HepG2 (cell line): ENCODE measurements around the gene LEMD1. TPM values are rescaled to one million over a fixed set of nuclear protein-coding genes. Genes with fewer than 3 reads are reported as not detected.

Experiments used
- ATAC-seq: fragments of 200-7000 bp; cut with Tn5 transposase; 3 replicates; pipeline ENCODE4 v1.9.1; 2020; ENCODE audit warnings: mild to moderate bottlenecking, moderate library complexity
- BruUV-seq: library from RNA; stranded (reverse); fragments of 400-500 nt; replicated peaks from 2 replicates; lab custom pipeline; 2021; lab: Mats Ljungman, UMichigan
- CTCF ChIA-PET: fragments of 300-600 bp; formaldehyde crosslinking; extraction: SDS; loops from one replicate; lab custom pipeline; 2021; ENCODE audit warnings: low total read pairs, inconsistent platforms, low intra/inter-chr PET ratio; lab: Yijun Ruan, JAX
- POLR2A ChIA-PET: fragments of 350-600 bp; sonication (Branson Sonifier 250); formaldehyde crosslinking; loops from one replicate; lab custom pipeline; 2020; ENCODE audit warnings: antibody characterized with exemption, inconsistent platforms; lab: Yijun Ruan, JAX
- DNase-seq: peaks from one replicate; pipeline ENCODE4 v3.0.0-alpha.2; 2015; ENCODE audit warnings: low spot score
- FAIRE-seq: peaks from 3 replicates; lab custom pipeline; 2011; peaks lifted over from hg19 to GRCh38; lab: Jason Lieb, UNC
- H2AFZ ChIP-seq: one replicate; pipeline ENCODE4 v1.6.1; 2011; ENCODE audit warnings: low read length, inconsistent platforms
- H3K27ac ChIP-seq: fragments of 300-600 bp; 3 replicates; pipeline ENCODE4 v1.8.0; 2011; ENCODE audit warnings: mixed run types, mild to moderate bottlenecking, mixed read lengths, low read length, inconsistent platforms; ENCODE audit not compliant: insufficient read depth; ENCODE audit errors: extremely low read length
- H3K27me3 ChIP-seq, 2 experiments: fragments of 200-600 bp in 1 of 2; 2 replicates in 1 of 2; 3 replicates in 1 of 2; pipeline versions ENCODE4 v1.6.0 to v1.8.0; 2011; ENCODE audit warnings: low read length in 2 of 2, mild to moderate bottlenecking in 2 of 2, moderate library complexity in 2 of 2, inconsistent platforms in 1 of 2; ENCODE audit not compliant: insufficient read depth in 2 of 2, control insufficient read depth in 1 of 2
- H3K36me3 ChIP-seq, 2 experiments: fragments of 200-600 bp in 1 of 2; replicated peaks in 1 of 2; 2 replicates in 1 of 2; 3 replicates in 1 of 2; pipeline versions ENCODE4 v1.5.1 to v1.8.0; 2011; ENCODE audit warnings: low read length in 2 of 2, inconsistent platforms in 1 of 2; ENCODE audit not compliant: insufficient read depth in 2 of 2, control insufficient read depth in 1 of 2
- H3K4me1 ChIP-seq: 2 replicates; pipeline ENCODE4 v1.5.1; 2012; ENCODE audit warnings: low read length, inconsistent platforms; ENCODE audit not compliant: insufficient read depth
- H3K4me2 ChIP-seq: 2 replicates; pipeline ENCODE4 v1.6.0; 2011; ENCODE audit warnings: low read depth, low read length, inconsistent platforms
- H3K4me3 ChIP-seq, 3 experiments: fragments of 200-600 bp in 1 of 3; sonication (generic), shearing (Covaris generic) in 1 of 3; replicated peaks in 1 of 3; 2 replicates each; pipeline ENCODE4 v1.5.1; 2011 to 2016; ENCODE audit warnings: low read length in 3 of 3, inconsistent platforms in 2 of 3, low read depth in 2 of 3, mild to moderate bottlenecking in 2 of 3, control low read depth in 1 of 3, mixed read lengths in 1 of 3; ENCODE audit not compliant: insufficient read depth in 1 of 3
- H3K79me2 ChIP-seq: one replicate; pipeline ENCODE4 v1.6.1; 2011; ENCODE audit warnings: low read length, inconsistent platforms; ENCODE audit not compliant: insufficient read depth
- H3K9ac ChIP-seq: 2 replicates; pipeline ENCODE4 v1.6.0; 2011; ENCODE audit warnings: mild to moderate bottlenecking, low read depth, low read length, inconsistent platforms; ENCODE audit not compliant: insufficient read depth
- H3K9me3 ChIP-seq: 2 replicates; pipeline ENCODE4 v1.5.1; 2012; ENCODE audit warnings: mild to moderate bottlenecking, low read length
- H4K20me1 ChIP-seq: 2 replicates; pipeline ENCODE4 v1.6.0; 2011; ENCODE audit warnings: inconsistent platforms, mild to moderate bottlenecking, low read length, moderate library complexity; ENCODE audit not compliant: insufficient read depth
- AGO2 ChIP-seq: fragments of 200-400 bp; formaldehyde crosslinking; optimal IDR thresholded peaks from 2 replicates; pipeline ENCODE3; 2017; ENCODE audit warnings: mild to moderate bottlenecking, low read depth, low read length, moderate library complexity
- PRMT3 ChIP-seq: sonication (generic); formaldehyde crosslinking; IDR thresholded peaks from 2 replicates; pipeline ENCODE4 v1.8.1; 2022; ENCODE audit warnings: low read depth, mild to moderate bottlenecking, moderate library complexity, missing genetic modification reagents, borderline replicate concordance
- RXRB ChIP-seq: IDR thresholded peaks from 2 replicates; pipeline ENCODE4 v1.6.1; 2016; ENCODE audit warnings: borderline replicate concordance, missing genetic modification reagents, missing compliant biosample characterization
- SMAD9 ChIP-seq: sonication (generic); formaldehyde crosslinking; IDR thresholded peaks from 2 replicates; pipeline ENCODE4 v1.5.1; 2020; ENCODE audit warnings: mild to moderate bottlenecking, missing genetic modification reagents
- SMARCE1 ChIP-seq: fragments of 450-650 bp; IDR thresholded peaks from 2 replicates; pipeline ENCODE4 v1.6.1; 2017; ENCODE audit warnings: borderline replicate concordance
- SP1 ChIP-seq, 2 experiments: fragments of 450-650 bp in 1 of 2; sonication (generic) in 1 of 2; formaldehyde crosslinking in 1 of 2; IDR thresholded peaks; 2 replicates each; pipeline versions ENCODE4 v1.4.0 to v1.6.1; 2016 to 2020; ENCODE audit warnings: missing genetic modification reagents in 1 of 2
- UBTF ChIP-seq: sonication (generic); formaldehyde crosslinking; IDR thresholded peaks from 2 replicates; pipeline ENCODE4 v1.4.0; 2020; ENCODE audit warnings: mild to moderate bottlenecking, missing genetic modification reagents
- ZBTB10 ChIP-seq: sonication (generic); formaldehyde crosslinking; IDR thresholded peaks from 2 replicates; pipeline ENCODE4 v1.4.0; 2020; ENCODE audit warnings: missing genetic modification reagents, borderline replicate concordance
- ZBTB2 ChIP-seq: sonication (generic); formaldehyde crosslinking; IDR thresholded peaks from 2 replicates; pipeline ENCODE4 v1.8.0; 2022; ENCODE audit warnings: low read depth, missing genetic modification reagents
- ZFP91 ChIP-seq: sonication (generic); formaldehyde crosslinking; IDR thresholded peaks from 2 replicates; pipeline ENCODE4 v1.9.0; 2022; ENCODE audit warnings: missing genetic modification reagents, mild to moderate bottlenecking, borderline replicate concordance
- ZNF33A ChIP-seq: sonication (generic); formaldehyde crosslinking; IDR thresholded peaks from 2 replicates; pipeline ENCODE4 v1.5.1; 2020; ENCODE audit warnings: missing genetic modification reagents, mild to moderate bottlenecking, moderate library complexity, borderline replicate concordance
- ZNF879 ChIP-seq: sonication (generic); formaldehyde crosslinking; IDR thresholded peaks from 2 replicates; pipeline ENCODE4 v1.8.1; 2023; ENCODE audit warnings: missing genetic modification reagents
- ZSCAN21 ChIP-seq: sonication (generic); formaldehyde crosslinking; IDR thresholded peaks from 2 replicates; pipeline ENCODE4 v1.8.0; 2022; ENCODE audit warnings: mild to moderate bottlenecking, missing genetic modification reagents, moderate library complexity, borderline replicate concordance
- WGBS: methylation state at CpG from one replicate; pipeline ENCODE4 v1.1.6; 2017; ENCODE audit warnings: low lambda C conversion rate; 5-methylcytosine and 5-hydroxymethylcytosine counted together
- in situ Hi-C: cut with HindIII; loops from 2 replicates; pipeline ENCODE4 v1.10.0; 2017; ENCODE audit warnings: low pct_unique_long_range_greater_than_20kb; ENCODE audit not compliant: extremely low pct_ligation_motif_present
- intact Hi-C: fragments of 100-400 bp; cut with micrococcal nuclease; formaldehyde crosslinking; loops from one replicate; pipeline ENCODE4 v1.10.0; 2022; ENCODE audit not compliant: unreplicated experiment
- polyA plus RNA-seq, 8 experiments: library from polyadenylated mRNA; depleted of rRNA in 3 of 8; stranded (reverse) in 7 of 8; unstranded in 1 of 8; fragments of >200 nt; fragmentation: Illumina TruSeq in 4 of 8; extraction: Trizol in 4 of 8; gene quantifications; 2 replicates each; pipeline versions ENCODE4 v1.2.1 to v1.2.3, GENCODE V29; 2011 to 2016; ENCODE audit warnings: low read depth in 4 of 8, missing spikeins in 1 of 8, mixed read lengths in 1 of 8; ENCODE audit not compliant: insufficient read depth in 1 of 8
- total RNA-seq, 5 experiments: library from RNA; depleted of rRNA; stranded (reverse); fragments of >200 nt; fragmentation: Illumina TruSeq; extraction: Trizol; gene quantifications; 2 replicates each; pipeline ENCODE4 v1.2.3, GENCODE V29; 2016; ENCODE audit warnings: low read depth in 1 of 5

LEMD1 gene
- total and polyA plus RNA-seq, 2 of the 13 experiments (the other 11 are each of a cell fraction or from before 2014, with no cell fraction given): 1.4 to 2.3 TPM

- POLR2A ChIA-PET: interaction anchor here (1.3 to 6.2 kb wide), 3 partner anchors 7 to 38 kb away, joined by 3 to 95 read pairs (median 20); no protein-coding TSS in a partner anchor
- CTCF ChIA-PET: no interaction called here
- Histone ChIP-seq H3K9ac (peak overlapping the region; percentile 85), H3K4me2 (peak overlapping the region; percentile 95), H3K27me3 (peaks cover 0 to 2% of the 10 kb centered on the region in 2 experiments; a peak in 1 of 5 replicates), H2AFZ (no peak overlapping the region), H3K79me2 (peaks cover 24% of the 10 kb centered on the region), H3K36me3 (no peaks in the 10 kb centered on the region; a peak in 1 of 5 replicates), H3K4me3 (peak overlapping the region; percentile 68 to 81 (median 71)), H3K4me1 (peaks cover 84% of the 10 kb centered on the region), H3K27ac (no peak overlapping the region), H3K9me3 (no peaks in the 10 kb centered on the region), H4K20me1 (0 out of 2 replicates have a peak, but pooled peaks cover 3% of the 10 kb centered on the region)
- intact Hi-C loops: no loop called here
- no TSS peak for BruUV-seq
- in situ Hi-C loops: no loop called here
- ATAC-seq (no peak), DNase-seq (no peak), FAIRE-seq (no peak)
- 56% methylated on average over 16 of the region's 19 CpGs for WGBS
- TF ChIP-seq ZFP91 (CRISPR knock-in tag) (no peak), SP1 (IDR thresholded peaks at IDR 0.05) (no peak), SP1 (CRISPR knock-in tag; IDR thresholded peaks at IDR 0.05) (0 out of 2 replicates have a peak, but pooled peaks have one; percentile 11), SMAD9 (CRISPR knock-in tag) (no peak), ZNF33A (CRISPR knock-in tag) (no peak), ZSCAN21 (no peak), SMARCE1 (no peak), ZBTB10 (no peak), RXRB (CRISPR knock-in tag) (no peak), AGO2 (peak; percentile 66), ZNF879 (no peak), ZBTB2 (no peak), UBTF (CRISPR knock-in tag) (no peak), PRMT3 (CRISPR knock-in tag) (0 out of 2 replicates have a peak, but pooled peaks have one; percentile 16)
Observed at GRCh38 chr1:205447457-205448341, 25.8 kb upstream of the LEMD1 start.
